DND-41 (cell line): Measurements from ENCODE around the gene NPC1L1.
"Not testable (repeated sequence)": the region's sequence is repeated elsewhere in the genome, so short reads cannot be mapped to it uniquely, and the experiment has no call there.

Experiments
- ATAC-seq: fragments of 200-7000 bp; cut with Tn5 transposase; 3 replicates; pipeline ENCODE4 v1.9.1; 2021; ENCODE audit warnings: low read depth; ENCODE audit not compliant: insufficient read depth
- DNase-seq: peaks from one replicate; pipeline ENCODE4 v3.0.0-alpha.2; 2020
- H2AFZ ChIP-seq: 2 replicates; pipeline ENCODE4 v1.6.0; 2012; ENCODE audit warnings: low read depth, low read length
- H3K27ac ChIP-seq: 2 replicates; pipeline ENCODE4 v1.5.1; 2012; ENCODE audit warnings: low read length, inconsistent platforms
- H3K27me3 ChIP-seq: fragments of 200-600 bp; sonication (generic); 2 replicates; pipeline ENCODE4 v1.6.0; 2012; ENCODE audit warnings: low read length, mild to moderate bottlenecking, inconsistent platforms; ENCODE audit not compliant: insufficient read depth, poor library complexity
- H3K36me3 ChIP-seq: 2 replicates; pipeline ENCODE4 v1.5.1; 2012; ENCODE audit warnings: low read length, inconsistent platforms; ENCODE audit not compliant: insufficient read depth
- H3K4me1 ChIP-seq: 2 replicates; pipeline ENCODE4 v1.5.1; 2012; ENCODE audit warnings: mild to moderate bottlenecking, low read length; ENCODE audit not compliant: insufficient read depth
- H3K4me2 ChIP-seq: 2 replicates; pipeline ENCODE4 v1.6.0; 2012; ENCODE audit warnings: mild to moderate bottlenecking, moderate library complexity, low read length, inconsistent platforms; ENCODE audit not compliant: insufficient read depth
- H3K4me3 ChIP-seq, 2 experiments: fragments of 200-600 bp in 1 of 2; shearing (Covaris generic) in 1 of 2; 2 replicates each; pipeline ENCODE4 v1.5.1; 2012 to 2016; ENCODE audit warnings: inconsistent platforms in 2 of 2, low read length in 2 of 2, mild to moderate bottlenecking in 2 of 2, low read depth in 1 of 2, moderate library complexity in 1 of 2
- H3K79me2 ChIP-seq: 2 replicates; pipeline ENCODE4 v1.6.0; 2012; ENCODE audit warnings: low read length, inconsistent platforms; ENCODE audit not compliant: insufficient read depth
- H3K9ac ChIP-seq: 2 replicates; pipeline ENCODE4 v1.6.0; 2012; ENCODE audit warnings: low read depth, mild to moderate bottlenecking, inconsistent platforms, low read length, moderate library complexity
- H3K9me3 ChIP-seq: 2 replicates; pipeline ENCODE4 v1.5.1; 2012; ENCODE audit warnings: low read length, moderate library complexity, mild to moderate bottlenecking, inconsistent platforms; ENCODE audit not compliant: insufficient read depth, severe bottlenecking
- H4K20me1 ChIP-seq: 2 replicates; pipeline ENCODE4 v1.6.0; 2012; ENCODE audit warnings: low read length; ENCODE audit not compliant: insufficient read depth
- CTCF ChIP-seq: IDR thresholded peaks from 2 replicates; pipeline ENCODE4 v1.5.1; 2012; ENCODE audit warnings: borderline replicate concordance, low read length, moderate library complexity, mild to moderate bottlenecking; ENCODE audit not compliant: poor library complexity, severe bottlenecking; ENCODE audit errors: extremely low read depth
- EZH2 ChIP-seq: IDR thresholded peaks from 3 replicates; pipeline ENCODE4 v1.6.1; 2012; ENCODE audit warnings: borderline replicate concordance, low read depth, mild to moderate bottlenecking, moderate library complexity, low read length, inconsistent platforms; ENCODE audit not compliant: severe bottlenecking

The NPC1L1 gene

GRCh38 chr7:44511863-44512468 is 29.2 kb downstream of the NPC1L1 start:
- H3K4me1 ChIP-seq: no peaks in the 10 kb centered on the region
- no peak overlapping the region for H3K27ac ChIP-seq
- no peak overlapping the region for H2AFZ ChIP-seq
- H3K27me3 ChIP-seq: no peaks in the 10 kb centered on the region
- H3K79me2 ChIP-seq: no peaks in the 10 kb centered on the region
- no peaks in the 10 kb centered on the region for H3K9me3 ChIP-seq
- ATAC-seq (no peak), DNase-seq (no peak)
- H3K36me3 ChIP-seq: no peaks in the 10 kb centered on the region
- no peaks in the 10 kb centered on the region for H4K20me1 ChIP-seq
- no peak overlapping the region for H3K4me3 ChIP-seq
- H3K9ac ChIP-seq: no peak overlapping the region
- H3K4me2 ChIP-seq: no peak overlapping the region
- no peak for TF ChIP-seq EZH2
- TF ChIP-seq CTCF: no peak

- H3K4me2 ChIP-seq: no peak overlapping the region
- TF ChIP-seq CTCF (no peak), EZH2 (no peak)
- no peaks in the 10 kb centered on the region for H3K9me3 ChIP-seq
- H3K4me3 ChIP-seq: no peak overlapping the region
- no peak overlapping the region for H2AFZ ChIP-seq
- DNase-seq (no peak), ATAC-seq (no peak)
- H3K79me2 ChIP-seq: no peaks in the 10 kb centered on the region
- no peak overlapping the region for H3K9ac ChIP-seq
- H3K27ac ChIP-seq: no peak overlapping the region
- no peaks in the 10 kb centered on the region for H3K36me3 ChIP-seq
- no peaks in the 10 kb centered on the region for H4K20me1 ChIP-seq
- no peaks in the 10 kb centered on the region for H3K27me3 ChIP-seq
- H3K4me1 ChIP-seq: no peaks in the 10 kb centered on the region
These were observed 29.9 kb downstream of the NPC1L1 start for GRCh38 chr7:44511236-44511635.

GRCh38 chr7:44508328-44509030 is 32.7 kb downstream of the NPC1L1 start:
- no peak for ATAC-seq
- TF ChIP-seq EZH2: no peak
- no peak for TF ChIP-seq CTCF

GRCh38 chr7:44506592-44507288 is 34.4 kb downstream of the NPC1L1 start:
- ATAC-seq, DNase-seq: not testable (repeated sequence)

More at GRCh38 chr7:44508328-44509030, 32.7 kb downstream of the NPC1L1 start:
- H3K4me2 ChIP-seq: no peak overlapping the region
- H3K9ac ChIP-seq: no peak overlapping the region
- DNase-seq: no peak
- no peaks in the 10 kb centered on the region for H3K4me1 ChIP-seq
- H4K20me1 ChIP-seq: no peaks in the 10 kb centered on the region
- no peaks in the 10 kb centered on the region for H3K36me3 ChIP-seq
- H3K27ac ChIP-seq: no peak overlapping the region
- H3K27me3 ChIP-seq: no peaks in the 10 kb centered on the region
- no peaks in the 10 kb centered on the region for H3K79me2 ChIP-seq
- H3K9me3 ChIP-seq: no peaks in the 10 kb centered on the region
- no peak overlapping the region for H3K4me3 ChIP-seq
- no peak overlapping the region for H2AFZ ChIP-seq

More at GRCh38 chr7:44506592-44507288, 34.4 kb downstream of the NPC1L1 start:
- not testable (repeated sequence) for H3K9me3 ChIP-seq, H3K27me3 ChIP-seq, H3K79me2 ChIP-seq, H4K20me1 ChIP-seq, H3K36me3 ChIP-seq, H2AFZ ChIP-seq, H3K4me2 ChIP-seq, H3K4me3 ChIP-seq, H3K27ac ChIP-seq, H3K4me1 ChIP-seq, H3K9ac ChIP-seq
